Measurements from ENCODE around the gene PHACTR2. TPM values are rescaled to one million over a fixed set of nuclear protein-coding genes. Genes with fewer than 3 reads are reported as not detected.
A peak's percentile ranks its signal among the peaks of the same experiment; 100 is the strongest.

Gene PHACTR2
- total RNA-seq, 1 experiment from 2014 or later, result not detected

DNA sequence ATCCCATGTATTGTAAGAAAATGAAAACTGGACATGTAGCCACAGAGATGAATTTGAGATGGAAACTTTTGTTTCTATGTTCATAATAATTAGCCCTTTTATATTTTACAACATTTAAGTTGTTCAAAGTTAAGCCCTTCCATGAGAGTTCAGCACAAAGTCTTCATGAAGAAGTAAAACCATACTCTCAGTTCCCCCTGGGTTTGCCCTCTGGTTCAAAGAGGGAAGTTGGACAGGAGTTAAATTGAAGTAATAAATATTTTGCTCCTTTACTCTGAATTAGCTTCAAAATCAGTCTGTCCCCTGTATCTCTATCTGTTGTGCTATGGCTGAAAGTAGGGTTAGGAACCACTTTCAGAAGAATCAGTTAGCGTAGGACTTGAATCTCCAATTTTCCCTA is 31.1 kb downstream of the PHACTR2 start:
- Histone ChIP-seq H3K36me3 (ENCODE audit: insufficient read depth, low read length) (no peaks in the 10 kb centered on the region), H3K27me3 (ENCODE audit: low read length) (no peaks in the 10 kb centered on the region), H3K9me3 (ENCODE audit: low read length) (no peaks in the 10 kb centered on the region), H3K4me2 (ENCODE audit: low read depth, low read length, poor library complexity, severe bottlenecking) (no peak overlapping the region), H3K27ac (ENCODE audit: low read length) (no peak overlapping the region), H4K20me1 (ENCODE audit: insufficient read depth, low read depth, low read length) (no peaks in the 10 kb centered on the region), H3K4me3 (ENCODE audit: low read length) (no peak overlapping the region), H2AFZ (ENCODE audit: low read length) (no peak overlapping the region), H3K4me1 (ENCODE audit: low read length) (no peaks in the 10 kb centered on the region), H3K79me2 (ENCODE audit: low read length) (no peaks in the 10 kb centered on the region), H3K9ac (ENCODE audit: low read length) (no peak overlapping the region), H3K9me2 (replicated peaks; ENCODE audit: insufficient read depth, low read length) (no peaks in the 10 kb centered on the region)
- DNase-seq, result no peak

DNA sequence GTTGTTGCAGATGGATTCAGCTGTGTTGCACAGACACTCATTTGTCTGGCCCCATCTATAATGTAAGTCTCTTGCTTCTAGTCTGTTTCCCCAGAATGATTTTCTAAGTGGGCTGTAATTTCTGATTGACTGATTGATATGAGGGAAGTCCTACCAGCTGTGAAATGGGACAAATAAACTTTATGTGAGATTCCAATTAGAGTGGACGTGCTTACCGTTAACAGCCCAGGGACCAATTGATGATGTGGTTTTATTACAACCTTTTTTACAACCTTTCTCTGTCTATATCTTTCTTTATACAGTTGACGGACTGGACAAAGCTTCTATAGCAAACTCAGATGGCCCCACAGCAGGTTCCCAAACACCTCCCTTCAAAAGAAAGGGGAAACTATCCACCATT is 33.9 kb downstream of the PHACTR2 start:
- H3K27me3 ChIP-seq (ENCODE audit: low read length), result no peaks in the 10 kb centered on the region
- H3K9me2 ChIP-seq (replicated peaks; ENCODE audit: insufficient read depth, low read length), result no peaks in the 10 kb centered on the region
- no peaks in the 10 kb centered on the region for H3K4me1 ChIP-seq (ENCODE audit: low read length)
- H3K27ac ChIP-seq (ENCODE audit: low read length), result no peak overlapping the region
- no peaks in the 10 kb centered on the region for H3K79me2 ChIP-seq (ENCODE audit: low read length)
- no peaks in the 10 kb centered on the region for H3K36me3 ChIP-seq (ENCODE audit: insufficient read depth, low read length)
- H3K4me2 ChIP-seq (ENCODE audit: low read depth, low read length, poor library complexity, severe bottlenecking), result no peak overlapping the region
- no peak overlapping the region for H2AFZ ChIP-seq (ENCODE audit: low read length)
- no peak overlapping the region for H3K4me3 ChIP-seq (ENCODE audit: low read length)
- H4K20me1 ChIP-seq (ENCODE audit: insufficient read depth, low read depth, low read length), result no peaks in the 10 kb centered on the region
- DNase-seq, result no peak
- H3K9ac ChIP-seq (ENCODE audit: low read length), result no peak overlapping the region
- no peaks in the 10 kb centered on the region for H3K9me3 ChIP-seq (ENCODE audit: low read length)

DNA sequence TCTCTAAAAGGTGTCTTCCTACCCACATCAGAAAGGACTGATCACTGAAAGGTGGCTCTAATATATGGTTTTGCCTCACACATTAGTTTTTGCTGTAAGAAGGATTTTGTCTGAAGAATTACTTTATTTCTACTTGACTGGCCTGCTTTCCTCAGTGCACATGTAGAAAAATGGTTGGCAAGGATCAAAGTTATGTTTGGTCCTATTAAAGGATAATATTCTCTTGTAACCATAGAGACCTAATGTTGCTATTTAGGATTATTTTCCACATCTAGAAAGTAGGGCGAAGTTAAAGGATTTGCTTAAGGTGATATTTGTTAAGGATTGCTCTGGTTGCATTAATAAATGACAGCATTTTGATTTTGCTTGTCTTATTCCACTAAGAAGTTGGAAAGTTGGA is 40.7 kb downstream of the PHACTR2 start:
- no peak overlapping the region for H3K27ac ChIP-seq (ENCODE audit: low read length)
- no peak overlapping the region for H2AFZ ChIP-seq (ENCODE audit: low read length)
- H3K4me3 ChIP-seq (ENCODE audit: low read length), result no peak overlapping the region
- no peak overlapping the region for H3K4me2 ChIP-seq (ENCODE audit: low read depth, low read length, poor library complexity, severe bottlenecking)
- H3K79me2 ChIP-seq (ENCODE audit: low read length), result no peaks in the 10 kb centered on the region
- H3K36me3 ChIP-seq (ENCODE audit: insufficient read depth, low read length), result no peaks in the 10 kb centered on the region
- no peaks in the 10 kb centered on the region for H3K9me3 ChIP-seq (ENCODE audit: low read length)
- H3K27me3 ChIP-seq (ENCODE audit: low read length), result no peaks in the 10 kb centered on the region
- no peak for DNase-seq
- H3K9me2 ChIP-seq (replicated peaks; ENCODE audit: insufficient read depth, low read length), result no peaks in the 10 kb centered on the region
- no peaks in the 10 kb centered on the region for H4K20me1 ChIP-seq (ENCODE audit: insufficient read depth, low read depth, low read length)
- H3K9ac ChIP-seq (ENCODE audit: low read length), result no peak overlapping the region
- H3K4me1 ChIP-seq (ENCODE audit: low read length), result no peaks in the 10 kb centered on the region

DNA sequence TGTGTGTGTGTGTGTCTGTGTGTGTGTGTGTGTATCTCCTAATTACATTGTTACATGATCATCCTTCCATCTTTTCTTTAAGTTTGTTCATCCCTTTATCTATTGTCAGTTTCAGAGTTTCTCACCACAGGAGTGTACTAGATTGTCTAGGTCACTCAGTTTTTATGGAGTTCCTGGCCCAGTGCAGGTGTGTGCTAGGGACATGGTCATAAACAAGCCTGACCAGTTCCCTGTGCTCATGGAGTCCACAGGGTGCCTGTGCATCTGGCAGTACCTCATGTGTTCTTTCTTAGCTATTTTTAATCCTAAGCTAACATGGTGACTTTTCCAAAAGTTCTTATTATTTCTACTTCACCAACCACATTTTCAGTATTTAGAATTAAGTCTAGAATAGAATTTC is 43.9 kb downstream of the PHACTR2 start:
- no peak overlapping the region for H2AFZ ChIP-seq (ENCODE audit: low read length)
- H3K36me3 ChIP-seq (ENCODE audit: insufficient read depth, low read length), result no peaks in the 10 kb centered on the region
- no peaks in the 10 kb centered on the region for H3K9me3 ChIP-seq (ENCODE audit: low read length)
- H4K20me1 ChIP-seq (ENCODE audit: insufficient read depth, low read depth, low read length), result no peaks in the 10 kb centered on the region
- no peak overlapping the region for H3K27ac ChIP-seq (ENCODE audit: low read length)
- no peaks in the 10 kb centered on the region for H3K27me3 ChIP-seq (ENCODE audit: low read length)
- DNase-seq, result no peak
- no peaks in the 10 kb centered on the region for H3K79me2 ChIP-seq (ENCODE audit: low read length)
- no peak overlapping the region for H3K4me3 ChIP-seq (ENCODE audit: low read length)
- H3K4me2 ChIP-seq (ENCODE audit: low read depth, low read length, poor library complexity, severe bottlenecking), result no peak overlapping the region
- H3K9ac ChIP-seq (ENCODE audit: low read length), result no peak overlapping the region
- H3K4me1 ChIP-seq (ENCODE audit: low read length), result peaks cover 10% of the 10 kb centered on the region
- H3K9me2 ChIP-seq (replicated peaks; ENCODE audit: insufficient read depth, low read length), result no peaks in the 10 kb centered on the region

DNA sequence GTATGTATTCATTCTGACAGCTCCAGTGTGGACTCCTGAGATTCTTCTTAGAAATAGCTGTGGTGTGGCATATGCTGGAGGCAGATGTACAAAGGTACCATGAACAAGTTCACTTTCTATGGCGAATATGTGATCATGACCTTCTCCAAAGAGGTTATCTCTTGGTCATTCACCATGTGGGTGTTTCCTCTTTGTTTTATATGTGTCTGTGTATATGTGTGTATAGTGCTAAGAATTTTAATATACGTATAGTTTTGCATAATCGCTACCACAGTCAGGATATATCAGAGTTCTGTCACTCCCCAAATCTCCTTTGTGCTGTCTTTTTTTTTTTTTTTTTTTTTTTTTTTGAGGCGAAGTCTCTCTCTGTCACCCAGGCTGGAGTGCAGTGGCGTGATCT is 47.1 kb downstream of the PHACTR2 start:
- Histone ChIP-seq H3K4me2 (ENCODE audit: low read depth, low read length, poor library complexity, severe bottlenecking) (no peak overlapping the region), H3K36me3 (ENCODE audit: insufficient read depth, low read length) (no peaks in the 10 kb centered on the region), H3K79me2 (ENCODE audit: low read length) (no peaks in the 10 kb centered on the region), H3K9ac (ENCODE audit: low read length) (no peak overlapping the region), H3K4me1 (ENCODE audit: low read length) (peaks cover 15% of the 10 kb centered on the region), H3K27ac (ENCODE audit: low read length) (no peak overlapping the region), H2AFZ (ENCODE audit: low read length) (no peak overlapping the region), H3K27me3 (ENCODE audit: low read length) (no peaks in the 10 kb centered on the region), H3K9me3 (ENCODE audit: low read length) (no peaks in the 10 kb centered on the region), H3K9me2 (replicated peaks; ENCODE audit: insufficient read depth, low read length) (no peaks in the 10 kb centered on the region), H3K4me3 (ENCODE audit: low read length) (no peak overlapping the region), H4K20me1 (ENCODE audit: insufficient read depth, low read depth, low read length) (no peaks in the 10 kb centered on the region)
- DNase-seq, result no peak

DNA sequence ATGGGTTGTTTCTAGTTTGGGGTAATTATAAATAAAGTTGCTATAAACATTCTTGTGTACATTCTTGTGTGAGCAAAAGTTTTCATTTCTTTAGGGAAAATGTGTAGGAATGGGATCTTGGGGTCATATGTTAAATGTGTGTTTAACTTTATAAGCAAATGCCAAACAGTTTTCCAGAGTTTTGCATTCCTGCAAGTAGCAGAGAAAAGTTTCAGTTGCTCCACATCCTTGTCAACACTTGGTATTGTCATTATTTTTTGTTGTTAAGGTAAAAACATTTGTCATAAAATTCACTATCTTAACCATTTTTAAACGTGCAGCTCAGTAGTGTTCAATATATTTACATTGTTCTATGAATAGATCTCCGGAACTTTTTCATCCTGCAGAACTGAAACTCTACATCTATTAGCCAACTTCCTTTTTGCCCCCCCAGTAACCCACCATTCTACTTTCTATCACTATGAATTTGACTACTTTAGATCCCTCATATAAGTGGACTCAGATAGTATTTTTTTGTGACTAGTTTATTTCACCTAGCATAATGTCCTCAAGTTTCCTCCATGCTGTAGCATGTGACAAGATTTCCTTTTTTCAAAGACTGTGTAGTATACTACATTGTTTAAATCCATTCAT is 48.4 kb downstream of the PHACTR2 start:
- H3K27ac ChIP-seq (ENCODE audit: low read length), result no peak overlapping the region
- DNase-seq, result peak; percentile 45
- H4K20me1 ChIP-seq (ENCODE audit: insufficient read depth, low read depth, low read length), result no peaks in the 10 kb centered on the region
- H3K9me3 ChIP-seq (ENCODE audit: low read length), result no peaks in the 10 kb centered on the region
- peaks cover 15% of the 10 kb centered on the region for H3K4me1 ChIP-seq (ENCODE audit: low read length)
- H3K27me3 ChIP-seq (ENCODE audit: low read length), result no peaks in the 10 kb centered on the region
- no peak overlapping the region for H3K4me2 ChIP-seq (ENCODE audit: low read depth, low read length, poor library complexity, severe bottlenecking)
- no peaks in the 10 kb centered on the region for H3K36me3 ChIP-seq (ENCODE audit: insufficient read depth, low read length)
- no peak overlapping the region for H3K9ac ChIP-seq (ENCODE audit: low read length)
- no peak overlapping the region for H3K4me3 ChIP-seq (ENCODE audit: low read length)
- H2AFZ ChIP-seq (ENCODE audit: low read length), result no peak overlapping the region
- H3K9me2 ChIP-seq (replicated peaks; ENCODE audit: insufficient read depth, low read length), result no peaks in the 10 kb centered on the region
- H3K79me2 ChIP-seq (ENCODE audit: low read length), result no peaks in the 10 kb centered on the region

DNA sequence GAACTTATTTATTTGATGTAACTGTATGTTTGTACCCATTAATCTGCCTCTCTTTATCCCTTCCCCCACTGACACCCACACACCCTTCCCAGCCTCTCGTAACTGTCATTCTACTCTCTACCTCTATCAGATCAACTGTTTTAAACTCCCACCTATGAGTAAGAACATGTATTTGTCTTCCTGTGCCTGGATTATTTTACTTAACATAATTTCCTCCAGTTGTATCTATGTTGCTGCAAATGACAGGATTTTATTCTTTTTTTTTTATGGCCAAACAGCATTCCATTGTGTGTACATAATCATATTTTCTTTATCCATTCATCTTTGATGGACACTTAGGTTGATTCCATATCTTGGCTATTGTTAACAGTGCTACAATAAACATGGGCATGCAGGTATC is 49.3 kb downstream of the PHACTR2 start:
- H3K27me3 ChIP-seq (ENCODE audit: low read length), result no peaks in the 10 kb centered on the region
- no peaks in the 10 kb centered on the region for H3K9me2 ChIP-seq (replicated peaks; ENCODE audit: insufficient read depth, low read length)
- no peak for DNase-seq
- no peaks in the 10 kb centered on the region for H3K9me3 ChIP-seq (ENCODE audit: low read length)
- no peak overlapping the region for H3K9ac ChIP-seq (ENCODE audit: low read length)
- H3K4me2 ChIP-seq (ENCODE audit: low read depth, low read length, poor library complexity, severe bottlenecking), result no peak overlapping the region
- H3K79me2 ChIP-seq (ENCODE audit: low read length), result no peaks in the 10 kb centered on the region
- H3K4me1 ChIP-seq (ENCODE audit: low read length), result peaks cover 15% of the 10 kb centered on the region
- H3K27ac ChIP-seq (ENCODE audit: low read length), result no peak overlapping the region
- H3K4me3 ChIP-seq (ENCODE audit: low read length), result no peak overlapping the region
- H3K36me3 ChIP-seq (ENCODE audit: insufficient read depth, low read length), result no peaks in the 10 kb centered on the region
- no peaks in the 10 kb centered on the region for H4K20me1 ChIP-seq (ENCODE audit: insufficient read depth, low read depth, low read length)
- H2AFZ ChIP-seq (ENCODE audit: low read length), result no peak overlapping the region

DNA sequence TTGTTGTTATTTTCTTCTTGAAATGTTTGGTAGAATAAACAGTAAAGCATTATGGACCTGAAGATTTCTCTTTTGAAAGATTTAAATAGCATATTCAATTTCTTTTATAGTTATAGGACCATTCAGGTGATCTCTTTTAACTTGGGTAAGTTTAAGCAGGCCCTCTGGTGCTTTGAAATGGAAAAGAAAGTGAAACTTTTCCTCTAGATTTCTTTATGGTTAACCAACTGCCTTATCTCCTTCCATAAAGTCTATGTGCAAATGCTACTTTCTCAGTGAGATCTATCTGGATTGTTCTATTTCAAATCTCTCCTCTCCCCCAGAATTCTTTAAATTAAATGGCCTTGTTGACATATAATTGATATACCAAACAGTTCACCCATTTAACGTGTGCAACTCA is 54.0 kb downstream of the PHACTR2 start:
- Histone ChIP-seq H3K27ac (ENCODE audit: low read length) (no peak overlapping the region), H3K9me2 (replicated peaks; ENCODE audit: insufficient read depth, low read length) (no peaks in the 10 kb centered on the region), H3K79me2 (ENCODE audit: low read length) (no peaks in the 10 kb centered on the region), H3K4me3 (ENCODE audit: low read length) (no peak overlapping the region), H3K9me3 (ENCODE audit: low read length) (no peaks in the 10 kb centered on the region), H4K20me1 (ENCODE audit: insufficient read depth, low read depth, low read length) (no peaks in the 10 kb centered on the region), H3K4me1 (ENCODE audit: low read length) (peaks cover 5% of the 10 kb centered on the region), H3K4me2 (ENCODE audit: low read depth, low read length, poor library complexity, severe bottlenecking) (no peak overlapping the region), H3K27me3 (ENCODE audit: low read length) (no peaks in the 10 kb centered on the region), H3K36me3 (ENCODE audit: insufficient read depth, low read length) (no peaks in the 10 kb centered on the region), H3K9ac (ENCODE audit: low read length) (no peak overlapping the region), H2AFZ (ENCODE audit: low read length) (no peak overlapping the region)
- no peak for DNase-seq

DNA sequence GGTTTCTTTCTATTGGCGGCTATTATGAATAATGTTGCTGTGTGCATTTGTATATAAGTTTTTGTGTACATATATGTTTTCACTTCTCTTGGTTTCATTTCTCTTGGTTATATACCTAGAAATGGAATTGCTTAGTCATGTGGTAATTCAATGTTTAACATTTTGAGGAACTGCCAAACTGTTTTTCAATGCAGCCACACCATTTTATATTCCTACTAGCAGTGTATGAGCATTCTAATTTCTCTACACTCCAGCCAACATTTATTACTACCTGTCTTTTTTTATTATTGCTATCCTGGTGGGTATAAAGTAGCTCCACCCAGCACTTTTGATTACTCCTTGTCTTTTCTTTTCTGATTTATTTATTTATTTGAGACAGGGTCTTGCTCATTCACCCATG is 54.8 kb downstream of the PHACTR2 start:
- no peak overlapping the region for H3K4me2 ChIP-seq (ENCODE audit: low read depth, low read length, poor library complexity, severe bottlenecking)
- DNase-seq, result no peak
- H3K9me2 ChIP-seq (replicated peaks; ENCODE audit: insufficient read depth, low read length), result no peaks in the 10 kb centered on the region
- no peak overlapping the region for H2AFZ ChIP-seq (ENCODE audit: low read length)
- no peak overlapping the region for H3K9ac ChIP-seq (ENCODE audit: low read length)
- no peaks in the 10 kb centered on the region for H3K27me3 ChIP-seq (ENCODE audit: low read length)
- H3K4me3 ChIP-seq (ENCODE audit: low read length), result no peak overlapping the region
- no peak overlapping the region for H3K27ac ChIP-seq (ENCODE audit: low read length)
- no peaks in the 10 kb centered on the region for H3K79me2 ChIP-seq (ENCODE audit: low read length)
- H3K4me1 ChIP-seq (ENCODE audit: low read length), result peaks cover 2% of the 10 kb centered on the region
- H3K9me3 ChIP-seq (ENCODE audit: low read length), result no peaks in the 10 kb centered on the region
- H3K36me3 ChIP-seq (ENCODE audit: insufficient read depth, low read length), result no peaks in the 10 kb centered on the region
- H4K20me1 ChIP-seq (ENCODE audit: insufficient read depth, low read depth, low read length), result no peaks in the 10 kb centered on the region
